Neutrophil (primary cell): ENCODE results near the gene ZNF664.

Experiments
- H3K27ac ChIP-seq: fragments of 200-600 bp; sonication (generic); 2 replicates; pipeline ENCODE4 v1.5.1; 2016; ENCODE audit warnings: mild to moderate bottlenecking, moderate library complexity
- H3K27me3 ChIP-seq: fragments of 200-600 bp; sonication (generic); 2 replicates; pipeline ENCODE4 v1.6.0; 2016; ENCODE audit warnings: mild to moderate bottlenecking
- H3K36me3 ChIP-seq: fragments of 200-600 bp; sonication (generic); 2 replicates; pipeline ENCODE4 v1.5.1; 2017
- H3K4me1 ChIP-seq, 2 experiments: fragments of 200-600 bp in 1 of 2; sonication (generic) in 1 of 2; 1 replicate in 1 of 2; 2 replicates in 1 of 2; pipeline versions ENCODE4 v1.5.1 to v1.6.1; 2013 to 2016; ENCODE audit warnings: low read depth in 1 of 2, low read length in 1 of 2, mild to moderate bottlenecking in 1 of 2, moderate library complexity in 1 of 2; ENCODE audit not compliant: control insufficient read depth in 1 of 2, insufficient read depth in 1 of 2
- H3K4me3 ChIP-seq, 2 experiments: fragments of 200-600 bp in 1 of 2; sonication (generic) in 1 of 2; 1 replicate in 1 of 2; 2 replicates in 1 of 2; pipeline ENCODE4 v1.5.1; 2013 to 2016; ENCODE audit warnings: low read depth in 1 of 2, low read length in 1 of 2, mild to moderate bottlenecking in 1 of 2, moderate library complexity in 1 of 2
- H3K9me3 ChIP-seq: fragments of 200-600 bp; sonication (generic); 2 replicates; pipeline ENCODE4 v1.5.1; 2016
- TF ChIP-seq, protein P1 (sequence below): fragments of 200-600 bp; sonication (generic); IDR thresholded peaks from 2 replicates; pipeline ENCODE4 v1.5.1; 2016; ENCODE audit warnings: antibody characterized with exemption

The ZNF664 gene

GRCh38 chr12:124011435-124012115 is 38.6 kb downstream of the ZNF664 start:
- TF ChIP-seq, protein P1, sequence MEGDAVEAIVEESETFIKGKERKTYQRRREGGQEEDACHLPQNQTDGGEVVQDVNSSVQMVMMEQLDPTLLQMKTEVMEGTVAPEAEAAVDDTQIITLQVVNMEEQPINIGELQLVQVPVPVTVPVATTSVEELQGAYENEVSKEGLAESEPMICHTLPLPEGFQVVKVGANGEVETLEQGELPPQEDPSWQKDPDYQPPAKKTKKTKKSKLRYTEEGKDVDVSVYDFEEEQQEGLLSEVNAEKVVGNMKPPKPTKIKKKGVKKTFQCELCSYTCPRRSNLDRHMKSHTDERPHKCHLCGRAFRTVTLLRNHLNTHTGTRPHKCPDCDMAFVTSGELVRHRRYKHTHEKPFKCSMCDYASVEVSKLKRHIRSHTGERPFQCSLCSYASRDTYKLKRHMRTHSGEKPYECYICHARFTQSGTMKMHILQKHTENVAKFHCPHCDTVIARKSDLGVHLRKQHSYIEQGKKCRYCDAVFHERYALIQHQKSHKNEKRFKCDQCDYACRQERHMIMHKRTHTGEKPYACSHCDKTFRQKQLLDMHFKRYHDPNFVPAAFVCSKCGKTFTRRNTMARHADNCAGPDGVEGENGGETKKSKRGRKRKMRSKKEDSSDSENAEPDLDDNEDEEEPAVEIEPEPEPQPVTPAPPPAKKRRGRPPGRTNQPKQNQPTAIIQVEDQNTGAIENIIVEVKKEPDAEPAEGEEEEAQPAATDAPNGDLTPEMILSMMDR, result no peak
- peaks cover 7% of the 10 kb centered on the region for H3K36me3 ChIP-seq
- H3K4me3 ChIP-seq, result no peak overlapping the region

DNA sequence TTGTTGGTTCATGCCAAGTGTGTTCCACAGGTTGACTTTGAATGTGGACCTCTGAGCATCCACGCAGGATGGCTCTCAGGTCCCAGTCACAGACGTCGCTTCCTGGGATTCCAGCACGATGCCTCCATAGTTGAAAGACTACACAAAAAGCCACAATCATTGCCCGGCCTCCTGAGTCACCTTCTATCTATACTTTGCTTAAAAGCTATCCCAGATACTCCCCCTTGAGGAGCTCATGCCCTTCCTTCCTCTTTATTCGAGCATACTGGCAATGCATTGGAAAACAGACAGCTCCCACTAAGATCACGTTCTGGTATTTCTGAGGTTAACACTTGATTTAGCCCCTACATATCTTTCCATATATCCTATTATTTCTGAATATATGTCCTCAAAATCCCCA is 40.1 kb downstream of the ZNF664 start:
- H3K4me1 ChIP-seq, result peaks cover 2 to 4% of the 10 kb centered on the region in 2 experiments
- H3K27me3 ChIP-seq, result no peaks in the 10 kb centered on the region
- no peak overlapping the region for H3K4me3 ChIP-seq
- TF ChIP-seq, protein P1, result no peak
- H3K36me3 ChIP-seq, result peaks cover 7% of the 10 kb centered on the region
- H3K9me3 ChIP-seq, result no peaks in the 10 kb centered on the region
- no peak overlapping the region for H3K27ac ChIP-seq

More at GRCh38 chr12:124011435-124012115, 38.6 kb downstream of the ZNF664 start:
- H3K9me3 ChIP-seq, result no peaks in the 10 kb centered on the region
- no peaks in the 10 kb centered on the region for H3K27me3 ChIP-seq
- H3K4me1 ChIP-seq, result peaks cover 8 to 9% of the 10 kb centered on the region in 2 experiments
- no peak overlapping the region for H3K27ac ChIP-seq

DNA sequence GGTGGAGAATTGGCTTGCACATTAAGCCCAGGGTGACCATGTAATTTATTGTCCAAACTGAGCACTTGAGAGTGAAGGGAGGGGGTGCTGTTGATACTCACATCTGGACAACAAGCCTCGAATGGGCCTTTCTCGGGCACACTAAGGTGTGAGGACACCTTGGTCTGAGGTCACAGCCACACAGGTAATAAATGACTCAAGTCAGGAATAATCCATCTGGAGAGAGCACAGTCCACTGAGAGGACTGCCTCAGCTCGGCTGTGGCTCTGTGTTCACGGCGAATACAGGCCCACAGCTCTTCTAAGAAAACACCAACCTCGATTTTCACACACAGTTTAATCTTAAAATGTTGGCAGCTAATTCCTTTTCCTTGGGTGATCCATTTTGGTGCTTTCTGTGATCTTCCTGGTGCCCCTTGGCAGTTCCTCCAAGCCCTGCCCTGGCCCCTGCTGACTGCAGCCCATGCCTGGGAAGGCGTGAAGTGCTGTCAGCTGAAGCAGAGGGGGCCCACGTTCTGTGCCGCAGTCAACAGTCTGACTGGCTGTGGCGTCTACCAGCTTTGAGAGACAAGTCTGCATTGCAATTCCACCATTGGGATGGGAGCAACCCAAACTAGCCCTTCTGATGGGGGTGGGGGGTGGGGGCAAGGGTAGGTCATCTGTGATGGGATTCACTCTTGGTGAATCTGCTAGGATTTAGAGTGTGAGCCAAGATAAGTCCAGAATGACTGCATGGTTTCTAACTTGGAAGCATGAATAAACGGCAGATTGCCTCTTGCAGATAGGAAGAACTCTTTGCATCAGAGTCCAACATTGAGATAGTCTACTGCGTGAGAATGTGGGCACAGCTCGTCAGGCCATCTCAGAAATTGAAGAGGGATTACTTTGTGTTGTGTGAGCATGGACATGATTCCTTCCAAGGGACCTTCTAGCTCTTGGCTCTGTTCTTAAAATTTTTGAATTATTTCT is 42.8 kb downstream of the ZNF664 start:
- Histone ChIP-seq H3K9me3 (no peaks in the 10 kb centered on the region), H3K4me3 (no peak overlapping the region), H3K36me3 (peaks cover 7% of the 10 kb centered on the region), H3K4me1 (no peaks in the 10 kb centered on the region), H3K27me3 (no peaks in the 10 kb centered on the region), H3K27ac (no peak overlapping the region)
- TF ChIP-seq, protein P1, result no peak

GRCh38 chr12:124017064-124017463 is 44.0 kb downstream of the ZNF664 start:
- H3K4me1 ChIP-seq, result no peaks in the 10 kb centered on the region

DNA sequence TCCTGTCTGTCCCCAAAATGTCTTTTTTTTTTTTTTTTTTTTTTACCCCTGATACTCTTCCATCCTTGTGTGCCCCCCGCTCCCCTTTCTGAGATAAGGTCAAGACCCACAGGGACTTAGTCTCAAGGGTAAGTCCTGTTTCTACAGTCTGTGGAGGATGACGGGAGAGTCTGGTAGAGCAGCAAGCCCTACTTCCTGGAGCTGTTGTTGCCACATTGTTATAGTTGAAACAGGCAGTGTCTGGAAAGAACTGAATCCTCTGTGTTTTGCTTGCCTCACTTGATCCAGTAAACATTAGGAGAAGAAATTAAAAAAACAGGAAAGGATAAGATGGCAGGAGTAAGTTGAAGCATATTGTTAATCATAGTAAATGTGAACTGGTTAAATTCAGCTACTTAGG is 45.5 kb downstream of the ZNF664 start:
- H3K27ac ChIP-seq, result no peak overlapping the region
- H3K9me3 ChIP-seq, result no peaks in the 10 kb centered on the region
- TF ChIP-seq, protein P1, result no peak
- H3K4me3 ChIP-seq, result no peak overlapping the region
- no peaks in the 10 kb centered on the region for H3K4me1 ChIP-seq
- no peaks in the 10 kb centered on the region for H3K36me3 ChIP-seq
- no peaks in the 10 kb centered on the region for H3K27me3 ChIP-seq

More at GRCh38 chr12:124017064-124017463, 44.0 kb downstream of the ZNF664 start:
- H3K27ac ChIP-seq, result no peak overlapping the region
- TF ChIP-seq, protein P1, result no peak
- H3K36me3 ChIP-seq, result peaks cover 6% of the 10 kb centered on the region
- H3K9me3 ChIP-seq, result no peaks in the 10 kb centered on the region
- no peak overlapping the region for H3K4me3 ChIP-seq
- H3K27me3 ChIP-seq, result no peaks in the 10 kb centered on the region
